ENCODE measurements around the gene PMEPA1.
A peak's percentile ranks its signal among the peaks of the same experiment; 100 is the strongest.

PMEPA1 gene

GRCh38 chr20:57723816-57724215, 14.0 kb upstream of the PMEPA1 start:
- Histone ChIP-seq H3K9me3 (ENCODE audit: control insufficient read depth in 2 of 2, low read length in 2 of 2) (no peaks in the 10 kb centered on the region), H3K4me3 (ENCODE audit: low read length in 2 of 2) (no peak overlapping the region), H3K27ac (ENCODE audit: low read depth in 2 of 2, low read length in 2 of 2) (no peak overlapping the region), H3K4me1 (ENCODE audit: control insufficient read depth in 2 of 2, insufficient read depth in 2 of 2, low read length in 2 of 2) (peaks cover 2 to 3% of the 10 kb centered on the region in 2 donors), H3K9ac (ENCODE audit: low read depth in 1 of 2, low read length in 2 of 2) (no peak overlapping the region), H3K36me3 (ENCODE audit: control insufficient read depth in 2 of 2, insufficient read depth in 2 of 2, low read length in 2 of 2) (no peaks in the 10 kb centered on the region), H3K27me3 (ENCODE audit: control insufficient read depth in 2 of 2, insufficient read depth in 2 of 2, low read length in 2 of 2) (peaks cover 4 to 7% of the 10 kb centered on the region in 2 donors)

- H3K9ac ChIP-seq (ENCODE audit: low read depth in 1 of 2, low read length in 2 of 2) = no peak overlapping the region
- H3K36me3 ChIP-seq (ENCODE audit: control insufficient read depth in 2 of 2, insufficient read depth in 2 of 2, low read length in 2 of 2) = no peaks in the 10 kb centered on the region
- H3K4me3 ChIP-seq (ENCODE audit: low read length in 2 of 2) = no peak overlapping the region
- peaks cover 0 to 3% of the 10 kb centered on the region in 2 donors for H3K27me3 ChIP-seq (ENCODE audit: control insufficient read depth in 2 of 2, insufficient read depth in 2 of 2, low read length in 2 of 2)
- H3K9me3 ChIP-seq (ENCODE audit: control insufficient read depth in 2 of 2, low read length in 2 of 2) = no peaks in the 10 kb centered on the region
- H3K4me1 ChIP-seq (ENCODE audit: control insufficient read depth in 2 of 2, insufficient read depth in 2 of 2, low read length in 2 of 2) = peaks cover 5 to 9% of the 10 kb centered on the region in 2 donors
- no peak overlapping the region for H3K27ac ChIP-seq (ENCODE audit: low read depth in 2 of 2, low read length in 2 of 2)
Observed at GRCh38 chr20:57719951-57720350, 10.1 kb upstream of the PMEPA1 start.

GRCh38 chr20:57718490-57719009, 8.7 kb upstream of the PMEPA1 start:
- Histone ChIP-seq H3K4me3 (ENCODE audit: low read length in 2 of 2) (peak overlapping the region; percentile 54 to 67), H3K36me3 (ENCODE audit: control insufficient read depth in 2 of 2, insufficient read depth in 2 of 2, low read length in 2 of 2) (no peaks in the 10 kb centered on the region), H3K9me3 (ENCODE audit: control insufficient read depth in 2 of 2, low read length in 2 of 2) (no peaks in the 10 kb centered on the region), H3K4me1 (ENCODE audit: control insufficient read depth in 2 of 2, insufficient read depth in 2 of 2, low read length in 2 of 2) (peaks cover 5 to 9% of the 10 kb centered on the region in 2 donors), H3K27ac (ENCODE audit: low read depth in 2 of 2, low read length in 2 of 2) (no peak overlapping the region), H3K27me3 (ENCODE audit: control insufficient read depth in 2 of 2, insufficient read depth in 2 of 2, low read length in 2 of 2) (peaks cover 0 to 3% of the 10 kb centered on the region in 2 donors), H3K9ac (ENCODE audit: low read depth in 1 of 2, low read length in 2 of 2) (peak overlapping the region in 1 of 2 donors; percentile 58)

GRCh38 chr20:57717797-57718196, 8.0 kb upstream of the PMEPA1 start:
- Histone ChIP-seq H3K4me3 (ENCODE audit: low read length in 2 of 2) (no peak overlapping the region), H3K4me1 (ENCODE audit: control insufficient read depth in 2 of 2, insufficient read depth in 2 of 2, low read length in 2 of 2) (peaks cover 5 to 9% of the 10 kb centered on the region in 2 donors)

GRCh38 chr20:57716901-57717300, 7.1 kb upstream of the PMEPA1 start:
- H3K9ac ChIP-seq (ENCODE audit: low read depth in 1 of 2, low read length in 2 of 2) = no peak overlapping the region
- no peaks in the 10 kb centered on the region for H3K9me3 ChIP-seq (ENCODE audit: control insufficient read depth in 2 of 2, low read length in 2 of 2)
- H3K36me3 ChIP-seq (ENCODE audit: control insufficient read depth in 2 of 2, insufficient read depth in 2 of 2, low read length in 2 of 2) = no peaks in the 10 kb centered on the region
- H3K27ac ChIP-seq (ENCODE audit: low read depth in 2 of 2, low read length in 2 of 2) = no peak overlapping the region
- peaks cover 5 to 9% of the 10 kb centered on the region in 2 donors for H3K4me1 ChIP-seq (ENCODE audit: control insufficient read depth in 2 of 2, insufficient read depth in 2 of 2, low read length in 2 of 2)
- H3K4me3 ChIP-seq (ENCODE audit: low read length in 2 of 2) = no peak overlapping the region
- peaks cover 0 to 3% of the 10 kb centered on the region in 2 donors for H3K27me3 ChIP-seq (ENCODE audit: control insufficient read depth in 2 of 2, insufficient read depth in 2 of 2, low read length in 2 of 2)

More at GRCh38 chr20:57717797-57718196, 8.0 kb upstream of the PMEPA1 start:
- Histone ChIP-seq H3K27me3 (ENCODE audit: control insufficient read depth in 2 of 2, insufficient read depth in 2 of 2, low read length in 2 of 2) (peaks cover 0 to 3% of the 10 kb centered on the region in 2 donors), H3K9me3 (ENCODE audit: control insufficient read depth in 2 of 2, low read length in 2 of 2) (no peaks in the 10 kb centered on the region), H3K36me3 (ENCODE audit: control insufficient read depth in 2 of 2, insufficient read depth in 2 of 2, low read length in 2 of 2) (no peaks in the 10 kb centered on the region), H3K9ac (ENCODE audit: low read depth in 1 of 2, low read length in 2 of 2) (no peak overlapping the region), H3K27ac (ENCODE audit: low read depth in 2 of 2, low read length in 2 of 2) (no peak overlapping the region)

GRCh38 chr20:57716202-57716601, 6.4 kb upstream of the PMEPA1 start:
- H3K4me1 ChIP-seq (ENCODE audit: control insufficient read depth in 2 of 2, insufficient read depth in 2 of 2, low read length in 2 of 2) = peaks cover 6 to 12% of the 10 kb centered on the region in 2 donors
- H3K9ac ChIP-seq (ENCODE audit: low read depth in 1 of 2, low read length in 2 of 2) = no peak overlapping the region
- no peaks in the 10 kb centered on the region for H3K36me3 ChIP-seq (ENCODE audit: control insufficient read depth in 2 of 2, insufficient read depth in 2 of 2, low read length in 2 of 2)
- H3K9me3 ChIP-seq (ENCODE audit: control insufficient read depth in 2 of 2, low read length in 2 of 2) = no peaks in the 10 kb centered on the region
- H3K27me3 ChIP-seq (ENCODE audit: control insufficient read depth in 2 of 2, insufficient read depth in 2 of 2, low read length in 2 of 2) = peaks cover 0 to 2% of the 10 kb centered on the region in 2 donors
- H3K4me3 ChIP-seq (ENCODE audit: low read length in 2 of 2) = no peak overlapping the region
- H3K27ac ChIP-seq (ENCODE audit: low read depth in 2 of 2, low read length in 2 of 2) = no peak overlapping the region

GRCh38 chr20:57715268-57715904, 5.6 kb upstream of the PMEPA1 start:
- no peak overlapping the region for H3K9ac ChIP-seq (ENCODE audit: low read depth in 1 of 2, low read length in 2 of 2)
- no peak overlapping the region for H3K4me3 ChIP-seq (ENCODE audit: low read length in 2 of 2)
- H3K9me3 ChIP-seq (ENCODE audit: control insufficient read depth in 2 of 2, low read length in 2 of 2) = no peaks in the 10 kb centered on the region
- H3K36me3 ChIP-seq (ENCODE audit: control insufficient read depth in 2 of 2, insufficient read depth in 2 of 2, low read length in 2 of 2) = no peaks in the 10 kb centered on the region
- no peak overlapping the region for H3K27ac ChIP-seq (ENCODE audit: low read depth in 2 of 2, low read length in 2 of 2)
- no peaks in the 10 kb centered on the region for H3K27me3 ChIP-seq (ENCODE audit: control insufficient read depth in 2 of 2, insufficient read depth in 2 of 2, low read length in 2 of 2)
- peaks cover 13 to 18% of the 10 kb centered on the region in 2 donors for H3K4me1 ChIP-seq (ENCODE audit: control insufficient read depth in 2 of 2, insufficient read depth in 2 of 2, low read length in 2 of 2)

GRCh38 chr20:57714409-57715267, 4.8 kb upstream of the PMEPA1 start:
- no peaks in the 10 kb centered on the region for H3K36me3 ChIP-seq (ENCODE audit: control insufficient read depth in 2 of 2, insufficient read depth in 2 of 2, low read length in 2 of 2)
- no peak overlapping the region for H3K27ac ChIP-seq (ENCODE audit: low read depth in 2 of 2, low read length in 2 of 2)
- H3K9me3 ChIP-seq (ENCODE audit: control insufficient read depth in 2 of 2, low read length in 2 of 2) = no peaks in the 10 kb centered on the region
- peaks cover 16 to 18% of the 10 kb centered on the region in 2 donors for H3K4me1 ChIP-seq (ENCODE audit: control insufficient read depth in 2 of 2, insufficient read depth in 2 of 2, low read length in 2 of 2)
- H3K27me3 ChIP-seq (ENCODE audit: control insufficient read depth in 2 of 2, insufficient read depth in 2 of 2, low read length in 2 of 2) = no peaks in the 10 kb centered on the region
- no peak overlapping the region for H3K4me3 ChIP-seq (ENCODE audit: low read length in 2 of 2)
- H3K9ac ChIP-seq (ENCODE audit: low read depth in 1 of 2, low read length in 2 of 2) = no peak overlapping the region

GRCh38 chr20:57713951-57714350, 4.1 kb upstream of the PMEPA1 start:
- H3K9me3 ChIP-seq (ENCODE audit: control insufficient read depth in 2 of 2, low read length in 2 of 2) = no peaks in the 10 kb centered on the region
- H3K9ac ChIP-seq (ENCODE audit: low read depth in 1 of 2, low read length in 2 of 2) = no peak overlapping the region
- H3K4me1 ChIP-seq (ENCODE audit: control insufficient read depth in 2 of 2, insufficient read depth in 2 of 2, low read length in 2 of 2) = peaks cover 15 to 18% of the 10 kb centered on the region in 2 donors
- no peak overlapping the region for H3K27ac ChIP-seq (ENCODE audit: low read depth in 2 of 2, low read length in 2 of 2)
- H3K36me3 ChIP-seq (ENCODE audit: control insufficient read depth in 2 of 2, insufficient read depth in 2 of 2, low read length in 2 of 2) = no peaks in the 10 kb centered on the region
- H3K4me3 ChIP-seq (ENCODE audit: low read length in 2 of 2) = no peak overlapping the region
- no peaks in the 10 kb centered on the region for H3K27me3 ChIP-seq (ENCODE audit: control insufficient read depth in 2 of 2, insufficient read depth in 2 of 2, low read length in 2 of 2)

- Histone ChIP-seq H3K27ac (ENCODE audit: low read depth in 2 of 2, low read length in 2 of 2) (no peak overlapping the region), H3K9me3 (ENCODE audit: control insufficient read depth in 2 of 2, low read length in 2 of 2) (no peaks in the 10 kb centered on the region), H3K9ac (ENCODE audit: low read depth in 1 of 2, low read length in 2 of 2) (no peak overlapping the region), H3K4me1 (ENCODE audit: control insufficient read depth in 2 of 2, insufficient read depth in 2 of 2, low read length in 2 of 2) (peaks cover 11 to 17% of the 10 kb centered on the region in 2 donors), H3K4me3 (ENCODE audit: low read length in 2 of 2) (no peak overlapping the region), H3K27me3 (ENCODE audit: control insufficient read depth in 2 of 2, insufficient read depth in 2 of 2, low read length in 2 of 2) (no peaks in the 10 kb centered on the region), H3K36me3 (ENCODE audit: control insufficient read depth in 2 of 2, insufficient read depth in 2 of 2, low read length in 2 of 2) (no peaks in the 10 kb centered on the region)
Observed at GRCh38 chr20:57713505-57713903, 3.7 kb upstream of the PMEPA1 start.

Data from mucosa of rectum (tissue), 2 donors.